ENCODE results near the gene TP53I11. TPM values are rescaled to one million over a fixed set of nuclear protein-coding genes. Genes with fewer than 3 reads are reported as not detected.

TP53I11 gene
- total and polyA plus RNA-seq, 2 experiments from 2014 or later = 112 to 155 TPM

GRCh38 chr11:44941259-44942021, 9.2 kb downstream of the TP53I11 start:
- no peak for TF ChIP-seq CTCF (IDR thresholded peaks at IDR 0.05; ENCODE audit: low read depth, low read length)
- no peak for DNase-seq (ENCODE audit: low read depth in 1 of 2, low spot score in 1 of 2)
- Histone ChIP-seq H3K36me3 (no peaks in the 10 kb centered on the region), H3K27me3 (no peaks in the 10 kb centered on the region), H3K4me1 (ENCODE audit: low read depth) (peaks cover 13% of the 10 kb centered on the region), H3K9me3 (ENCODE audit: low read depth) (no peaks in the 10 kb centered on the region), H3K27ac (peak overlapping the region; percentile 53), H3K4me3 (no peak overlapping the region)

- no peaks in the 10 kb centered on the region for H3K27me3 ChIP-seq
- H3K27ac ChIP-seq = no peak overlapping the region
- no peak for TF ChIP-seq CTCF (IDR thresholded peaks at IDR 0.05; ENCODE audit: low read depth, low read length)
- H3K9me3 ChIP-seq (ENCODE audit: low read depth) = no peaks in the 10 kb centered on the region
- no peaks in the 10 kb centered on the region for H3K36me3 ChIP-seq
- peaks cover 13% of the 10 kb centered on the region for H3K4me1 ChIP-seq (ENCODE audit: low read depth)
- no peak overlapping the region for H3K4me3 ChIP-seq
- no peak for DNase-seq (ENCODE audit: low read depth in 1 of 2, low spot score in 1 of 2)
Measured at GRCh38 chr11:44940835-44941234, 9.8 kb downstream of the TP53I11 start.

GRCh38 chr11:44940404-44940803, 10.3 kb downstream of the TP53I11 start:
- no peaks in the 10 kb centered on the region for H3K36me3 ChIP-seq
- DNase-seq (ENCODE audit: low read depth in 1 of 2, low spot score in 1 of 2) = no peak
- no peak overlapping the region for H3K4me3 ChIP-seq
- H3K27ac ChIP-seq = no peak overlapping the region
- no peaks in the 10 kb centered on the region for H3K27me3 ChIP-seq
- TF ChIP-seq CTCF (IDR thresholded peaks at IDR 0.05; ENCODE audit: low read depth, low read length) = no peak
- H3K4me1 ChIP-seq (ENCODE audit: low read depth) = peaks cover 13% of the 10 kb centered on the region
- H3K9me3 ChIP-seq (ENCODE audit: low read depth) = no peaks in the 10 kb centered on the region

- DNase-seq (ENCODE audit: low read depth in 1 of 2, low spot score in 1 of 2) = peak; percentile 36 to 44
- H3K9me3 ChIP-seq (ENCODE audit: low read depth) = no peaks in the 10 kb centered on the region
- TF ChIP-seq CTCF (IDR thresholded peaks at IDR 0.05; ENCODE audit: low read depth, low read length) = peak; percentile 39
- H3K4me3 ChIP-seq = no peak overlapping the region
- peaks cover 13% of the 10 kb centered on the region for H3K4me1 ChIP-seq (ENCODE audit: low read depth)
- no peaks in the 10 kb centered on the region for H3K36me3 ChIP-seq
- no peak overlapping the region for H3K27ac ChIP-seq
- no peaks in the 10 kb centered on the region for H3K27me3 ChIP-seq
Measured at GRCh38 chr11:44939673-44940395, 10.8 kb downstream of the TP53I11 start.

- Histone ChIP-seq H3K36me3 (no peaks in the 10 kb centered on the region), H3K4me1 (ENCODE audit: low read depth) (peaks cover 6% of the 10 kb centered on the region), H3K4me3 (no peak overlapping the region), H3K9me3 (ENCODE audit: low read depth) (no peaks in the 10 kb centered on the region), H3K27me3 (no peaks in the 10 kb centered on the region), H3K27ac (no peak overlapping the region)
- DNase-seq (ENCODE audit: low read depth in 1 of 2, low spot score in 1 of 2) = no peak
- no peak for TF ChIP-seq CTCF (IDR thresholded peaks at IDR 0.05; ENCODE audit: low read depth, low read length)
Measured at GRCh38 chr11:44938066-44938691, 12.5 kb downstream of the TP53I11 start.
